H54 (cell line): ENCODE measurements around the gene KDM4B.

Source experiments
- DNase-seq: peaks from one replicate; pipeline ENCODE4 v3.0.0; 2011; ENCODE audit warnings: low spot score, mixed read lengths; ENCODE audit not compliant: insufficient read length
- FAIRE-seq: peaks from 3 replicates; lab custom pipeline; 2011; peaks lifted over from hg19 to GRCh38; lab: Jason Lieb, UNC
- POLR2A ChIP-seq: IDR thresholded peaks from 2 replicates; pipeline ENCODE4 v1.6.1; 2011; ENCODE audit warnings: low read depth, mild to moderate bottlenecking, low read length

KDM4B gene

DNA sequence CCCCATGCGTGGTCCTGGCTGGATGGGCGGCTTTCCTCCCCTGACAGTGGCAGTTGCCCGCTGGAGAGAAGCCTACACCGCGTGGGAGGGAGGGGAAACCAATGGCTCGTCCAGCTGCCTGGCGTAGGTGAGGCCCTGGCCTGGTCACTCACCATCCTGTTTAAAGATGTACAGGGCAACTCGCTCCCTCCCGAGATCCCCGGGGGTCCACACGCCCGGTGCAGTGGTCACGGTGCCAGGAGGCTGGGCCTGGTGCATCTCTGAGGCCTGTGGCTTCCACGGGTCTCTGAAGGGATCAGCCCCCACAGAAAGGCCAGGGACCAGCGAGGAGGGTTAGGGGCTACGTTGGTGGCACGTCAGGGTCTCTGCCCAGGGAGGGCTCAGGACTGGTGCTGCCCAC, 156.5 kb downstream of the KDM4B start:
- DNase-seq (no peak), FAIRE-seq (no peak)
- TF ChIP-seq POLR2A, result no peak

DNA sequence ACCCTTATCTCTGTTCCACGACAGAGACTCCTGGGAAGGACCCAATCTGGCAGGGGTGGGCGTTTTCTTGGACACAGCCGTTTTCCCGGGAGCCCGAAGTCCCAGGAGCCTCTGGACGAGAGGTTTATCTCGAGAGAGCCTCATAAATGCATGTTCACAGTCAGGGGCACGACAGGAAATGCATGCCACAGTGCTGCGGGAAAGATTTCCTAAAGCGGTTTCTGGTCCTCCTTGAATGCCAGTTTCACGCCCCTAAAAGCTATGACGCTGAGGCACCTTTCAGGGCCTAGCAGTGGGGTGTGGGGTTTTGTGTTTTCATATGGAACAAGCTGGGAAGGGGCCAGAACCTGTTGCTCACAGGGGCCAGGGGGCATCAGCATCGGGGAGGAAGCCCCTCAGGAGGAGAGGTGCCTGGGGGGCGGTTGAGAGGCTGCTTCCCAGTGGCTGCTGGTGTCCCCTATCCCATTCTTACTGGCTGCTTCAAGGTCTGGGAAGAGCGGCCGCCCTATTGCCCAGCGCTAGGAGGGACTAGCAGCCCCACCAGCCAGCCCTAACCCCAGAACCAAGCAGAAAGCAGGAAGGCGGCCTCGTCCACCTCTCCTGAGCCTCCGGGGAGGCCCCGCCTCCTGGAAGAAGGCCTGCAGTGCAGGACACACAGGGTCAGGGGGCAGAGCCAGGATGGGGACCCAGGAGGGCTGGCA, 157.0 kb downstream of the KDM4B start:
- TF ChIP-seq POLR2A, result no peak
- FAIRE-seq, result no peak

DNA sequence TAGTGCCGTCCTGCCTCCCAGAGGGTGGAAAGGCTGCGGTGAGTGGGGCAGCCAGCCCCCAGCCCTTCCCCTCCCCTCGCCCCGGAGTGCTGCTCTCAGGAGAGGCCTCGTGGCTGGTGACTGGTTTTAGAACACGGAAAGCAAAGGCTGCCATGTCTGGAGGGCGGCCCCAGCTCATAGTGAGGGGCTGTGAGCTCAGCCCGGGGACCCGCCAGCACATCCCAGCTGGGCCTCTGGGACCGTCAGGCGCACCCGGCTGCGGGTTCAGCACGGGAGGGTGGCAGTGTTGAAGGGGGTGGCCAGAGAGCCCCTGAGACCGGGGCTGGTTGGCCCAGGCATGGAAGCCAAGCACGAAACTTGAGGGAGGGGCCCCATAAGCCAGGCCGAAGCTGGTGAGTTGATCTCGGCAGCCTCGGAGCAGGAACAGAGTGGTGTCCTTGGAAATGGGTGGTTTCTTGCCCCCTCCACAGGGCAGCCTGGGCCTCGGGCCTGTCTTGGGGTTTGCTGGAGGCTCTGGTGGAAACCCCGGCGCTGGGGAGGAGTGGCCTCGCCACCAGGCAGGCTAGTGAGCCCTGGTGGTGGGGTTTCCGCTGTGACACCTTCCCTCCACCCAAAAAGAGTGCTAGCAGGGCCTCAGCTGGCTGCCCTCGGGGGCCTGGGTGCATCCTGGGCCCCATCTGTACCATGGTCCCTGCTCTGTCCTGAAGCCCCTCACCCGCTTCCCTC, 157.7 kb downstream of the KDM4B start:
- TF ChIP-seq POLR2A, result no peak
- FAIRE-seq, result no peak
- DNase-seq, result no peak

More for the DNA sequence above, 157.0 kb downstream of the KDM4B start:
- no peak for DNase-seq

DNA sequence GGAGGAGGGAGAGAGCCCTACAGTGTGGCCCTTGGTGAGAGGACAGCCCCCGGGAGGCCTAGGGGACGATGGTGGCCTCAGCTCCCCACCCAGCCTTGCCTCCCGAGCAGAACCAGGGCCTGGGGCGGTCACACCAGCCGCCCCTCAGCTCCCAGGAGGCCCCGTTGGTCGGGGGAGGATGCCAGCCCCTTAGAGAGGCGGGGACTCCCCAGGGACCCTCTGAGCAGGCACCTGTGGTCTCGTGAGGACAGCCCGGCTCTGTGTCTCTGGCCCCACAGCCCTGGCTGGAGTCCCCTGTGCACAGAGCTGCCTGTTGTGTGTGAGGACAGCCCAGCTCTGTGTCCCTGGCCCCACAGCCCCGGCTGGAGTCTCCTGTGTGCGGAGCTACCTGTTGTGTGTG, 158.8 kb downstream of the KDM4B start:
- no peak for FAIRE-seq
- no peak for TF ChIP-seq POLR2A
- DNase-seq, result no peak

DNA sequence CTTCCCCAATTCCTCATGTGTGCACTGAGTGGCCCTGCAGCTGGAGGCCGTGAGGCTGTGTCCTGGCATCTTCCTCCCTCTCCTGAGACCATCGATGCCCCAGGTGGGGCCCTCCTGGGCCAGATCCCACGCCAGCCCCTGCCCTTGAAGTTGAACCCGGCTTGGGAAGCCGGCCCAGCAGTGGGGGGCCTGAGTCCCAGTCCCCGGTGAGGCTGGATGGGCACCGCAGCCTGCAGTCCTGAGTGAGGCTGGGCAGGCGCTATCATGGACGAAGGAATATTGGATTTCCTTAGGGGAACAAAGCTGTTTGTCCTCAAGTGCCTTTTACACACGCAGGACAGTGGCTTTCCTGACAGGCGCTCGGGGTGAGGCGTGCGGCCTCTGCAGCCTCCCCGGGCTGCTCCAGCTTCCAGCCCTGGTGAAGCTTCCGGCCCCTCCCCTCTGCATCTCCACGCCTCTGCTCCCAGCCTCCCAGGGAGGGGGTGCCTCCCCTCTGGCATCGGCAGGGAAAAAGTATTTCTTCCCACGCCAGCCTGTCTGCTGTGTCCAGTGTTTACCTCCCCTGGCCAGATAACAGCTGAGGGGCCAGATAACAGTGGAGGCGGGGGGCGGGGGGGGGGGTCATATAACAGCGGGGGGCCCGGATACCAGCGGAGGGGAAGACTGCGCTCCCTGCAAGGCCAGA, 159.5 kb downstream of the KDM4B start:
- TF ChIP-seq POLR2A, result no peak
- no peak for DNase-seq
- FAIRE-seq, result no peak

DNA sequence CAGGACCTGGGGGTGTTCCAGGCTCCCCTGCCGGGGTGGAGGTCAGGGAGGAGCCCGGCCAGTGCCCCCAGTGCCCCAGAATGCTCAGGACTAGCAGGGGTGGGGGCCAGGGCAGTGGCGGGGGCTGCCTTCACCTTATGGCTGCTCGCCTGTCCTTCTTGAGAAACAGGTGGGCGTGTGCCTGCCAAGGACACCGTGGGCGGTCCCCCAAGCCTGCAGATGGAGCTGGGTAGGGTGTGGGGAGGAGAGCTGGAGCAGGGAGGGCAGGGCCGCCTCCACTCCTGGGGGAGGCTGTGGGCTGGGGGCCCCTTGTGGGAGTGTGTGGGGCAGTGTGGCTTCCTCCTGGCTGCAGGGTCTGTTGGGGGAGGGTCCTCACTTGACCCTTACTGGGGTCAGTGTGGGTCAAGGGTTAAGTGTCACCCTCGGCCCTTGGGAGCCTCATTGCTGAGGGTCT, 160.1 kb downstream of the KDM4B start:
- no peak for FAIRE-seq
- DNase-seq, result no peak
- no peak for TF ChIP-seq POLR2A

DNA sequence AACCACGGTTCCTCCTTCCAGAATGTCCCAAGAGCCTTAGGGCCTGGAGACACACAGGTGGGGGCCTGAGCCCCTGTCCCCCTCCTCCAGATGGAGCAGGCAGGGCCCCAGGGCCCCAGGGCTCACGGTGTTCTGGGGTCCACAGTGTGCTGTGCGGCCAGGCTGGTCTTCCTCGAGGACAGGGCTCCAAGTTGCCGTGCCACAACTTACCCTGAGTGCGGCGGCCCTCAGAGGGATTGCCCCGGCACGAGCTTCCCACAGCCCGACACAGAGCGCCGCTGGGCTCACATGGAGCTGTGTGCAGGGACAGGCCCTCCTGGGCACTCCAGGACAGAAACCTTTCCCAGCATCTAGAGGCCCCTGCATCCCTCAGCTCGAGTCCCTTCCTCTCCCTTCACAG, 160.8 kb downstream of the KDM4B start:
- FAIRE-seq (no peak), DNase-seq (no peak)

DNA sequence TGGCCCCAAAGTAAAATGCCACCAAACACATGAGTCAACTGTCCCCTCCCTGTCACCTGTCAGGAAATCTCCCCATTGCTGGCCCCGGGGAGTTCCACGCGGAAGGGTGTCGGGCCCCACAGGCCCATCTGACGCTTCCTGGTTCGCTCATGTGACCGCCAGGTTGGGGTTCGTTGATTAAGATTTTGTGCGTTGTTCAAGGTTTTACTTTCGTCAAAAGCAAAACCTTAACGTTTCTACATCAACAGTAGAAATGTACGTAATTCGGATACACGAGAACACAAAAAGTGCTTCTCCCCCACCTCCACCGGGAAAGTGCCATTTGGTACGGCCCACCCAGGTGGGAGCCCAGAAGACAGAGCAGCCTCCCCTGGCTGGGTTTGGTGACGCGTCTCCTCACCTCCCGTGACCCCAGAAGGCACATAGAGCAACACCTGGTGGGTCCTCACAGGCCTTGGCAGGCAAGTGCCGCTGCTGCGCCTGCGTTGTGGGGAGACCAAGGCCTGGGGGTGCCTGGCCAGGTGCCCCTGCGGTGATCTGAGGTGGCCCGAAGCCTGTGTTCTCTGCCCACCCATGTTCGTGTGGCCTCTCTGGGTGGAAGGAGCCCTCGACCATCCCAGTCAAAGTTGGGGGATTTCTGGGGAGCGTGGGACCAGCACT, 161.6 kb downstream of the KDM4B start:
- FAIRE-seq, result no peak
- DNase-seq, result no peak
- TF ChIP-seq POLR2A, result no peak

More for the DNA sequence above, 160.8 kb downstream of the KDM4B start:
- TF ChIP-seq POLR2A, result no peak

DNA sequence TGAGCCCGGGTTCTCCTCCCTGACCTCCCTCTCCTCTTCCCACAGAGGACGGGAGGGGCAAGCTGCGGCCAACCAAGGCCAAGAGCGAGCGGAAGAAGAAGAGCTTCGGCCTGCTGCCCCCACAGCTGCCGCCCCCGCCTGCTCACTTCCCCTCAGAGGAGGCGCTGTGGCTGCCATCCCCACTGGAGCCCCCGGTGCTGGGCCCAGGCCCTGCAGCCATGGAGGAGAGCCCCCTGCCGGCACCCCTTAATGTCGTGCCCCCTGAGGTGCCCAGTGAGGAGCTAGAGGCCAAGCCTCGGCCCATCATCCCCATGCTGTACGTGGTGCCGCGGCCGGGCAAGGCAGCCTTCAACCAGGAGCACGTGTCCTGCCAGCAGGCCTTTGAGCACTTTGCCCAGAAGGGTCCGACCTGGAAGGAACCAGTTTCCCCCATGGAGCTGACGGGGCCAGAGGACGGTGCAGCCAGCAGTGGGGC, 162.2 kb downstream of the KDM4B start:
- no peak for TF ChIP-seq POLR2A
- FAIRE-seq (no peak), DNase-seq (no peak)

DNA sequence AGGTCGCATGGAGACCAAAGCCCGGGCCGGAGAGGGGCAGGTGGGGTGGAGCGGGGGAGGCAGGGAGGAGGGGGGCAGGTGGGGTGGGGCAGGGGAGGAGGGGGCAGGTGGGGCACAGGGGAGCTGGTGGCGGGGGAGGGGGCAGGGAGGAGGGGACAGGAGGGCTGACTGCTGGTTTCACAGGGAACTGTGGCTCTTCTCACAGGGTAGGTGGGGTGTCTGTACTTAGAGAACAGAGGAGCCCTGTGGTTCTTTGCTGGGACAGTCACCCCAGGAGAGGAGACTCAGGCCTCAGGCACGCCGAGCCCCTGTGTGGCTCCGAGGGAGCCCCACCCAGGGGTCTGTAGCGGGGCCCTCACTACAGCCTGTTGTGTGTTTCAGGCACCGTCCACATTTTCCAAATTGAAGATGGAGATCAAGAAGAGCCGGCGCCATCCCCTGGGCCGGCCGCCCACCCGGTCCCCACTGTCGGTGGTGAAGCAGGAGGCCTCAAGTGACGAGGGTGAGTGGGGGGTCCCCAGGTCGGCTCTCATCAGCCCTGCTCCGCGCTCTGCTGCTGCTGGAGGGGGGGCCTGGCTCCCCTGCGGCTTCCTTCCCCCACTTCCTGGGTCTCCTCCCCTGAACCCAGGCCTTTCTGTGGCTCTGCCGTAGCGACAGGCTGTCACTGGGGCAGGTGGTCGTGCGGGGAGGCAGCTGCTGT, 162.7 kb downstream of the KDM4B start:
- DNase-seq, result no peak
- no peak for FAIRE-seq
- TF ChIP-seq POLR2A, result no peak

DNA sequence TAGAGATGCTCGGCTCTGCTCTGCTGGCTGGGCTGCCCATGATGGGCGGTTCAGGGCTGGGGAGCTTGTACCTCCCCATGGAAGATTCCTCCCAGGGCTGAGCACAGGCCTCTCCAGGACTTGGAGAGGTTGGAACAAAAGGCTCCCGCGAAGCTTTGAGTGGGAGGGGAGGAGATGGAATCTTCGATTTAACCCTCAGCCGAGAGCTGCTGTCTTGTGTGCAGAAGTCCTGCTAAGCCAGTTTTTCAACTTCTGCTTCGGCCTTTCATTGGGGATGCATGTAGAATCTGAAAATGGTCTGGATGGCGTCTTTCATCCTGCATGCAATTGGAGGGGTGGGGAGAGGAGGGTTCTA, 163.3 kb downstream of the KDM4B start:
- no peak for DNase-seq
- no peak for TF ChIP-seq POLR2A
- no peak for FAIRE-seq

DNA sequence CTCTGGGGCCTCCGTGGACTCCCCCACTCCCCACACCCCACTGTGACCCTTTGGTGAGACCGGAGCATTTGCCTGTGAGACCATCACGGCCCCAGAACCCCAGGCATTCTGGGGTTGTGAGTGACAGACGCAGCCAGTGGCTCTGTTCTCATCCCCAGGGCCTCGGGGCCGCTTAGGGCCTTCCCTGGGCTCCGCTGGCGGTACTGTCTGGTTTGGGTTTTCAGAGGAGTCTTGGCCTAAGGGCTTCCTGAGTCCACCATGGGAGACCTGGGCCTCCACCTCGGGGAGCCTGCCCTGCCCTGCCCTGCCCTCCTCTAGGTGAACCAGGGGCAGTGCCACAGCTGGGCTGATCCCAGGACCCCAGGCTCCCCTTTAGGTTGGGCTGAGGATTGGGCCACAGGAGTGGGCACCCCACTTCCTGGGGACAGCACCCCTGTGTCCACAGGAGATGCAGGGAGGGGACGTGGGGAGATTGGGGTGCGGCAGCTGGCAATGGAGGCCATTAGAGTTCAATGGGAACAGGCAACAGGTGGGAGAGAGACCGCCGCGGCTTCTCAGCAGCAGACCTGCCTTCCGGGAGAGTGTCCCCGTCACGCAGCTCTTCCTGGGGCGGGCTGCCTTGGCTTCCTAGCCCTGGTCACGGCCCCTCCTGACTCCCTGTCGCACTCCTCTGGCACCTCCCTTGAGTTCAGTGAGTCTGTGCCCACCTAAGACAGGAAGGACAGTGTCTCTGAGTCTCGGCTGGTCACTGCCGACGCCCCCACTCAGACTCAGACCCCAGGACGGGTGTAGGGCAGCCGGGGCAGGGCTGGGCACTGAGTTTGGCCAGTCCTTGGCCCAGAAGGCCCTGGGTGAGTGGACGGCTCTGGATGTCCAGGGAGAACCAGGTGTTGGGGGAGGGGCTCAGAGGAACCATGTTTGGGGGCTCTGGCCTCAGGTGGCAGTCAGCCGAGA, 164.1 kb downstream of the KDM4B start:
- no peak for TF ChIP-seq POLR2A
- FAIRE-seq, result no peak
- DNase-seq, result no peak
